Breast epithelium (tissue), 3 donors: ENCODE results near the gene ZBTB45.

ENCODE experiments used
- POLR2A ChIP-seq: fragments of 450-650 bp; IDR thresholded peaks from one replicate; pipeline ENCODE4 v1.6.1; 2016; ENCODE audit warnings: antibody characterized with exemption, mild to moderate bottlenecking, moderate library complexity
- POLR2AphosphoS5 ChIP-seq, 3 donors: sonication (generic); formaldehyde crosslinking; IDR thresholded peaks; one replicate each; pipeline ENCODE4 v1.6.1; 2017; ENCODE audit warnings: antibody characterized with exemption in 3 of 3
- TF ChIP-seq, protein P1 (sequence below), 3 donors: fragments of 450-650 bp; IDR thresholded peaks; one replicate each; pipeline ENCODE4 v1.5.1; 2016 to 2017; ENCODE audit warnings: antibody characterized with exemption in 3 of 3, mild to moderate bottlenecking in 3 of 3, moderate library complexity in 3 of 3

GRCh38 chr19:58510084-58510862, 9.3 kb downstream of the ZBTB45 start:
- TF ChIP-seq POLR2AphosphoS5 (IDR thresholded peaks at IDR 0.05) (no peak), POLR2A (no peak)
- TF ChIP-seq, protein P1, sequence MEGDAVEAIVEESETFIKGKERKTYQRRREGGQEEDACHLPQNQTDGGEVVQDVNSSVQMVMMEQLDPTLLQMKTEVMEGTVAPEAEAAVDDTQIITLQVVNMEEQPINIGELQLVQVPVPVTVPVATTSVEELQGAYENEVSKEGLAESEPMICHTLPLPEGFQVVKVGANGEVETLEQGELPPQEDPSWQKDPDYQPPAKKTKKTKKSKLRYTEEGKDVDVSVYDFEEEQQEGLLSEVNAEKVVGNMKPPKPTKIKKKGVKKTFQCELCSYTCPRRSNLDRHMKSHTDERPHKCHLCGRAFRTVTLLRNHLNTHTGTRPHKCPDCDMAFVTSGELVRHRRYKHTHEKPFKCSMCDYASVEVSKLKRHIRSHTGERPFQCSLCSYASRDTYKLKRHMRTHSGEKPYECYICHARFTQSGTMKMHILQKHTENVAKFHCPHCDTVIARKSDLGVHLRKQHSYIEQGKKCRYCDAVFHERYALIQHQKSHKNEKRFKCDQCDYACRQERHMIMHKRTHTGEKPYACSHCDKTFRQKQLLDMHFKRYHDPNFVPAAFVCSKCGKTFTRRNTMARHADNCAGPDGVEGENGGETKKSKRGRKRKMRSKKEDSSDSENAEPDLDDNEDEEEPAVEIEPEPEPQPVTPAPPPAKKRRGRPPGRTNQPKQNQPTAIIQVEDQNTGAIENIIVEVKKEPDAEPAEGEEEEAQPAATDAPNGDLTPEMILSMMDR (IDR thresholded peaks at IDR 0.05) = no peak
